Spinal cord (tissue), 10 donors: ENCODE measurements around the gene DGKI. TPM values are rescaled to one million over a fixed set of nuclear protein-coding genes. Genes with fewer than 3 reads are reported as not detected.

ENCODE experiments used
- DNase-seq, 6 donors: peaks; one replicate each; pipeline versions ENCODE4 v3.0.0 to v3.0.0-alpha.2; 2013 to 2015; ENCODE audit warnings: low spot score in 6 of 6, low read depth in 4 of 6
- H3K27ac ChIP-seq: one replicate; pipeline ENCODE4 v1.5.1; 2013; ENCODE audit warnings: low read depth, low read length, control low read depth
- H3K27me3 ChIP-seq: one replicate; pipeline ENCODE4 v1.6.1; 2013; ENCODE audit warnings: low read length; ENCODE audit not compliant: control insufficient read depth, insufficient read depth
- H3K36me3 ChIP-seq: one replicate; pipeline ENCODE4 v1.6.1; 2013; ENCODE audit warnings: low read length; ENCODE audit not compliant: control insufficient read depth, insufficient read depth
- H3K4me1 ChIP-seq: one replicate; pipeline ENCODE4 v1.6.1; 2013; ENCODE audit warnings: low read length; ENCODE audit not compliant: control insufficient read depth, insufficient read depth
- H3K4me3 ChIP-seq: one replicate; pipeline ENCODE4 v1.5.1; 2013; ENCODE audit warnings: low read depth, low read length, control low read depth
- H3K9me3 ChIP-seq: one replicate; pipeline ENCODE4 v1.6.1; 2013; ENCODE audit warnings: low read length; ENCODE audit not compliant: control insufficient read depth, insufficient read depth
- WGBS: methylation state at CpG from one replicate; pipeline ENCODE4 v1.1.5; 2013; ENCODE audit warnings: missing lambda C conversion rate; ENCODE audit not compliant: insufficient coverage; 5-methylcytosine and 5-hydroxymethylcytosine counted together
- polyA plus RNA-seq, 2 donors: library from polyadenylated mRNA; unstranded; fragments of 120-200 nt; gene quantifications; one replicate each; pipeline ENCODE4 v1.2.1, GENCODE V29; 2013; ENCODE audit not compliant: insufficient read length in 2 of 2
- total RNA-seq, 2 donors: library from RNA; depleted of rRNA in 1 of 2; stranded (reverse); fragments of 120-200 nt in 1 of 2; fragments of >200 nt in 1 of 2; gene quantifications; one replicate each; pipeline versions ENCODE4 v1.2.3 to v1.2.4, GENCODE V29; 2013 to 2014
- donor health status: healthy.

Gene DGKI
- total and polyA plus RNA-seq, 4 donors, result 12.4 to 75.0 (median 22.7) TPM

DNA sequence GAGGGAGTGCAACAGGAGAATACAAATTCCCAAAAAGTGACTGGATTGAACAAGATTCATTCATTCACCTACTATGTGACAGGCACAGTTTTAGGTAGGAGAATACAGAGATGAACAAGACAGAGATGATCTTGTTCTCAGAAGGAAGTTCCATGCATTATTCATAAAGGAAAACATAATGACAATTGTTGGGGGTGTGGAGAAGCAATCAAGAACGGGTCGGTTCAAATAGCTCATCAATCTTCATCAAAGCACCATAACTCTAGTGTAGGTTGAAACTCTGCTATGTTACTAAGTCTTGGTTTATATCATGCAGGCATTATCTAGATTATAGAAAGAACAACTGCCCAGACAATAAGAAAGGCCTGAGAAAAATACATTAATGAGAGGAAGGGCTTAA, 243.7 kb downstream of the DGKI start:
- DNase-seq, result peak in 1 of 6 donors; percentile 9
- Histone ChIP-seq H3K4me1 (no peaks in the 10 kb centered on the region), H3K27me3 (no peaks in the 10 kb centered on the region), H3K27ac (no peak overlapping the region), H3K36me3 (no peaks in the 10 kb centered on the region), H3K4me3 (no peak overlapping the region), H3K9me3 (no peaks in the 10 kb centered on the region)
- no CpG with 5 or more reads among the region's 2 CpGs for WGBS

DNA sequence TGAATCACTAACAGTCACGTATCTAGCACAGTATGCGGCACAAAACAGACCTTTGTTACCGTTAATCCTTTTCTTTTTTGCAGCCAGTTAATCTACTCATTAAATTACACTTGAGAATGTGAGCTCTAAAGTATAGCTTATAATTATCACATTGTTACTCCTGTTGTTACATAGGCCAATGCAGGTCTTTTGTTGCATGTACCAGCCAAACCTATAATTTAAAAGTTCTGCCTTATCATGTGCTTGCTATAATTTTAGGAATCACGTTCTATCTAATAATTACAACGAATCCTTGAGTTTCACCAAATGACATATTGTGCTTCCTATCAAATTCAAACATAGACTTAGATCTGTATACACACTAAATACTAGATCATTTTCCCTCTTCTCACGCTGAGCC, 245.1 kb downstream of the DGKI start:
- no peaks in the 10 kb centered on the region for H3K9me3 ChIP-seq
- H3K36me3 ChIP-seq, result no peaks in the 10 kb centered on the region
- no peaks in the 10 kb centered on the region for H3K27me3 ChIP-seq
- no peak overlapping the region for H3K27ac ChIP-seq
- no peak for DNase-seq
- H3K4me1 ChIP-seq, result no peaks in the 10 kb centered on the region
- H3K4me3 ChIP-seq, result no peak overlapping the region
- WGBS, result 100% methylated on average over 2 of the region's 6 CpGs

DNA sequence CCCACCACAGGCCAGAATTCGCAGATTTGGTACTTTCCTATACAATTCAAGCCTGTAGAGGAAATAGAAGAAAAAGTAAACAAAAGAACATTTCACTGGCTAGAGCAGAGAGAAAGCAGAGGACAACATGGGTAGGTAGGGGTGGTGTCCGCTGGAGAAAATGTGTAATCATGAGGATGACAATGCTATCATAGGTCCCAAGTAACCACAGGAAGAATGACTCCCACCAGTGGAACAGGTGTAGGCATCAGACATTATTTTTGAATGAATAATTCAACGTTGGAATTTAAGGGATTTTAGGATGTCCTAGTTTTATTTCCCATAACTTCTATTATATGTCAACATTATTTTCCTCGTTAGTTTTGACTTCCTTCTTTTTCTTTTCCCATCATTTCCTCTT, 248.9 kb downstream of the DGKI start:
- no peaks in the 10 kb centered on the region for H3K27me3 ChIP-seq
- 100% methylated on average over 1 of the region's 4 CpGs for WGBS

DNA sequence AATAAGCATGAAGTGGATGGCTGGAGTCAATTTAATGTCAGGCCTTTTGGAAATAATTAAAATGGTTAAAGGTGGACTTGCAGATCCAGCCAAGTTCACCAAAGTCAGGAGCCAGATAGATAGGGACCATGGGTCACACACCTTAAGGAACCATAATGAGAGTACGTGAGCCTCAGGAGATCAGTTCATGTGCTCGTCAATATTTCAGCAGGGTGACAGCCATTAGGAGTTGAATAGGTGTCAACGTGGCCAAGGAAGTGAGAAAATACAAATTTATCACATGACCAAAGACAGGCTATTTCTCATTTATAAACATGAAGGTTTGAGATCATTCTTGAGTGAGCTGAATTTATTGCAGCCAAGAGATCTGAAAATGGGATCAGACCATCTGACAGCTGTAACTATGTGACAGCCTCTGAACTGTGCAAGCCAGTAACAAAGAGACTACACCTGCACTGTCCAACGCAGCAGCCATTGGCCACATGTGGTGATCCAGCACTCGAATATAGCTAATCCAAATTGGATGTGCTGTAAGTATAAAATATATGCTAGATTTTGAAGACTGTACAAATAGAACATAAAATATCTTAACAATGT, 253.6 kb downstream of the DGKI start:
- Histone ChIP-seq H3K27ac (no peak overlapping the region), H3K36me3 (no peaks in the 10 kb centered on the region), H3K9me3 (no peaks in the 10 kb centered on the region), H3K4me1 (peaks cover 14% of the 10 kb centered on the region), H3K4me3 (no peak overlapping the region), H3K27me3 (no peaks in the 10 kb centered on the region)
- no peak for DNase-seq
- no CpG with 5 or more reads among the region's 5 CpGs for WGBS

More for the DNA sequence above, 248.9 kb downstream of the DGKI start:
- H3K4me3 ChIP-seq, result no peak overlapping the region
- no peak for DNase-seq
- no peaks in the 10 kb centered on the region for H3K9me3 ChIP-seq
- H3K27ac ChIP-seq, result no peak overlapping the region
- no peaks in the 10 kb centered on the region for H3K36me3 ChIP-seq
- H3K4me1 ChIP-seq, result no peaks in the 10 kb centered on the region

DNA sequence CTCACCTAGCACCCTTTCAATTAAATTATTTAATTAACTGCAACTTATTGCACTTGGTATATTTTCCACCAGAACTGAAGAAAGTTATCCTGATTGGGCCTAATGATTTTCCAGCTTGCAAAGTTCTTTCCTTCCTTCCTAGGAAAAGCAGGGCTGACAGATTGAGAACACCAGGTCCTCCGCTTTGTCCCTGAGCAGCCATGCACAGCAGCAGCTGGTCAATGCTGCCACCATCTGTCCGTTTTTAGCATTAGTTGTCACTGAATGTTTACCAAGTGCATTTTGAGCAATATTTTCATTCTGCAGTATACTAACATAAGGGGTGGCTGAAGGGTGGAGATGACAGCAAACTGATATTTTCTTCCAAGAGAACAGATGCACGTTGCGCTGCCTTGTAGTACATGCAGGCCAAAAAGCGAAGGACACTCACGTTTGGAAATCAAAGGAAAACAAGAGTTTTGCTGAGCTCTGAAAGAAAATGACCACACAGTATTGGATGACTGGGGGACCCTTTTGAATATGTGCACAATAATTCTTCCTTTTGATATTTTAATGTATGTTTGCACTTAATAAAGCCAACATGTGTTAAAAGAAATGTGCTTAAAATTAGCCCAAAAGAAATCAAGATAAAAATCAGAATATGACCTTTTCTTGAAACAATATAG, 254.4 kb downstream of the DGKI start:
- H3K4me1 ChIP-seq, result peaks cover 14% of the 10 kb centered on the region
- no peaks in the 10 kb centered on the region for H3K36me3 ChIP-seq
- H3K27me3 ChIP-seq, result no peaks in the 10 kb centered on the region
- 24% methylated on average over 5 of the region's 6 CpGs for WGBS
- H3K4me3 ChIP-seq, result no peak overlapping the region
- peak; percentile 60 to 96 (median 74) for DNase-seq
- H3K27ac ChIP-seq, result no peak overlapping the region
- H3K9me3 ChIP-seq, result no peaks in the 10 kb centered on the region

- Histone ChIP-seq H3K36me3 (no peaks in the 10 kb centered on the region), H3K4me1 (peaks cover 14% of the 10 kb centered on the region), H3K27ac (peak overlapping the region; percentile 63), H3K9me3 (no peaks in the 10 kb centered on the region), H3K4me3 (no peak overlapping the region), H3K27me3 (no peaks in the 10 kb centered on the region)
- peak in 2 of 6 donors; percentile 12 to 47 for DNase-seq
- no CpG with 5 or more reads among the region's 5 CpGs for WGBS
These were observed 255.3 kb downstream of the DGKI start for GRCh38 chr7:137591421-137591837.

DNA sequence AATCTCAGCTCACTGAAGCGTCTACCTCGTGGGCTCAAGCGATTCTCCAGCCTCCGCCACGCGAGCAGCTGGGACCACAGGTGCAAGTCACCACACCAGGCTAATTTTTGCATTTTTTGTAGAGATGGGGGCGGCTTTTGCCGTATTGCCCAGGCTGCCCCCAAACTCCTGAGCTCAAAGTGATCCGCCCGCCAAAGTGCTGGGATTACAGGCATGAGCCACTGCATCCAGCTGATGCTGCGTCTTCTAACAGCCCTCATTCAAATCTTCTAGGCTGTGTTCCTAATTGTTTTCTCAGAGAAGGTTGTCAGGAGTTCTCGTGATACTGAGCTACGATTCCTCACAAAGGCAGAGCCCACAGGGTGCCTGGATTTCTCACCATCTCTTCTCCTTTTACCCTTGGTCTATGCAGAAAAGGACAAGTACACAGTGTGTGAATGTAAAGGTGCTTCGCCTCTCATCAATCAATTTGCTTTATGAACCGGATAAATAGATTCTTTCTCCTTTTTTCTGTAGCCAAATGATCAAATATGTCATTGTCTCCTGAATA, 255.9 kb downstream of the DGKI start:
- peak in 3 of 6 donors; percentile 21 to 56 (median 39) for DNase-seq
- peak overlapping the region; percentile 63 for H3K27ac ChIP-seq
- H3K4me1 ChIP-seq, result peaks cover 14% of the 10 kb centered on the region
- WGBS, result 27% methylated on average over 2 of the region's 15 CpGs
- no peaks in the 10 kb centered on the region for H3K9me3 ChIP-seq
- no peaks in the 10 kb centered on the region for H3K36me3 ChIP-seq
- no peak overlapping the region for H3K4me3 ChIP-seq
- no peaks in the 10 kb centered on the region for H3K27me3 ChIP-seq

GRCh38 chr7:137590071-137590755, 256.6 kb downstream of the DGKI start:
- H3K4me1 ChIP-seq, result peaks cover 14% of the 10 kb centered on the region
- WGBS, result 42% methylated on average over 3 of the region's 7 CpGs
- peak overlapping the region; percentile 54 for H3K27ac ChIP-seq
- no peaks in the 10 kb centered on the region for H3K9me3 ChIP-seq
- DNase-seq, result peak in 3 of 6 donors; percentile 21 to 40 (median 24)
- no peaks in the 10 kb centered on the region for H3K36me3 ChIP-seq
- no peaks in the 10 kb centered on the region for H3K27me3 ChIP-seq
- H3K4me3 ChIP-seq, result no peak overlapping the region

DNA sequence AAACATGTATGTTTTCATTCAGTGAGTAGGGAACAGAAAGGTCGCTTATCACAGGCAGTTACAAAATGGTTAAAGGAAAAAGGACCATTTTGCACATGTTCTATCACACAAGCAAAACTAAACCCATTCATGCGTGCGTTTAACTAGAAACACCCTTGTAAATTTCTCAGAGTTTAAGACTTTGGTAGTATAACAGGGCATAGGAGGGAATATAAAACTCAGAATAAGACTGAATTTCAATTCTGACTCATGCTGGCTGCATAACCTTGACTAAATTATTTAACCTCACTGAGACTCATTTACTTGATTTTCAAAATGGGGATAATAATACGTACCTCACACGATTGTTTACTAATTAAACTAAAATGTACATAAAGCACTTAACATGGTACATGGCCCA, 259.4 kb downstream of the DGKI start:
- Histone ChIP-seq H3K4me3 (no peak overlapping the region), H3K27me3 (no peaks in the 10 kb centered on the region), H3K4me1 (peaks cover 14% of the 10 kb centered on the region), H3K36me3 (no peaks in the 10 kb centered on the region), H3K27ac (no peak overlapping the region), H3K9me3 (no peaks in the 10 kb centered on the region)
- no peak for DNase-seq
- no CpG with 5 or more reads among the region's 5 CpGs for WGBS
